Smooth muscle cell of bladder (primary cell): ENCODE data around the gene RINT1. TPM values are rescaled to one million over a fixed set of nuclear protein-coding genes. Genes with fewer than 3 reads are reported as not detected.

Experiments
- total RNA-seq: library from RNA; depleted of rRNA; stranded (reverse); fragments of >200 nt; gene quantifications from 2 replicates; pipeline ENCODE4 v1.2.3, GENCODE V29; 2014

RINT1 gene
- total RNA-seq = 10.8 and 12.3 TPM in 2 replicates

GRCh38 chr7:105531792-105532671 is at the start of gene RINT1:
TSS of gene RINT1 (plus strand) at chr7:105532201. CDS start at chr7:105532316, 115 bp downstream.

GRCh38 chr7:105521717-105522463 is 10.1 kb upstream of the RINT1 start, which contains the start of gene PUS7:
TSS of gene PUS7 (minus strand) at chr7:105522271. CDS start at chr7:105508512, 13,759 bp downstream.

GRCh38 chr7:105581066-105581811 is 49.2 kb downstream of the RINT1 start, which contains the start of gene EFCAB10:
TSS of gene EFCAB10 (minus strand) at chr7:105581493. CDS start at chr7:105581463, 30 bp downstream.

Other genes starting within 250 kb of the RINT1 start
- gene SRPK2, start 143.3 kb upstream of the RINT1 start, total RNA-seq = 44.2 and 45.1 TPM in 2 replicates
- 10.4 and 12.8 TPM in 2 replicates for gene PUS7, start 9.9 kb upstream of the RINT1 start, total RNA-seq
- not detected in 2 replicates for gene EFCAB10, start 49.3 kb downstream of the RINT1 start, total RNA-seq